ENCODE data around the gene AURKB. TPM values are rescaled to one million over a fixed set of nuclear protein-coding genes. Genes with fewer than 3 reads are reported as not detected.

Gene AURKB
- total and polyA plus RNA-seq, 10 of the 15 experiments (the other 5 are each of a cell fraction or from before 2014, with no cell fraction given) = 52.7 to 209 (median 128) TPM

DNA sequence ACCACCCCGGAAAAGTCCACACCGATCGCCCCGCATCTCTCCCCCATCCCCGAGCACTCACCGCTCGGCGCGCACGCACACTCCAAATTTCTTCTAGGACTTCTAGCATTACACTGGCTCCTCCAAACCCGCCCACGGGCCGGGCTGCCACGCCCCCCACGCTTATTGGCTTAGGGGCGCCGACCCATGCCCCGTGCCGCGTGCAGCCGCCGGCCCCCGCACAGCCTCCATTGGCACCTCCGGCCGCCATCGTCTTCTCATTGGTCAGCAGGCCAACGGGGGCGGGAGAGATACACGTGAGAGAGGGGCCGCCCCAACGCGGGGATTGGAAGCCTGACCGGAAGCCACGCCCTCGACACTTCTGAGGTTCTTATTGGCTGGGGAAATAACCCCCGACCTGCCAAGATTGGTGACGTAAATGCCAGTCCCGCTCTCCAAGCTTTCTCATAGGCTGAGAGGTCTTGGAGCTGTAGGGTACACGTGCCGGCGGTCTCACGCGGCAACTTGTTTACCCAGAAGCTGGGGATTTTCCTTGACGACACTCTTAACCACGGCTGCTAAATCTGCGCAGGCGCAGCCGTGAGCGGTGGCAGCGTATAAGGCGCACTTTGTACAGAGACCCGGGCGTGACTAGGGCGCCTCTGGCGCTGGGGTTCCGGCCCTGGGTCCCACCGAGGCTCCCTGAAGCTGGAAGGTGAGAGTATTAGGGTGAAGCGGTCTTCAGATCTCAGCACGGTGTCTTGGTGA lies 54.0 kb downstream of the AURKB start (continued):
- TF ChIP-seq, protein P1, sequence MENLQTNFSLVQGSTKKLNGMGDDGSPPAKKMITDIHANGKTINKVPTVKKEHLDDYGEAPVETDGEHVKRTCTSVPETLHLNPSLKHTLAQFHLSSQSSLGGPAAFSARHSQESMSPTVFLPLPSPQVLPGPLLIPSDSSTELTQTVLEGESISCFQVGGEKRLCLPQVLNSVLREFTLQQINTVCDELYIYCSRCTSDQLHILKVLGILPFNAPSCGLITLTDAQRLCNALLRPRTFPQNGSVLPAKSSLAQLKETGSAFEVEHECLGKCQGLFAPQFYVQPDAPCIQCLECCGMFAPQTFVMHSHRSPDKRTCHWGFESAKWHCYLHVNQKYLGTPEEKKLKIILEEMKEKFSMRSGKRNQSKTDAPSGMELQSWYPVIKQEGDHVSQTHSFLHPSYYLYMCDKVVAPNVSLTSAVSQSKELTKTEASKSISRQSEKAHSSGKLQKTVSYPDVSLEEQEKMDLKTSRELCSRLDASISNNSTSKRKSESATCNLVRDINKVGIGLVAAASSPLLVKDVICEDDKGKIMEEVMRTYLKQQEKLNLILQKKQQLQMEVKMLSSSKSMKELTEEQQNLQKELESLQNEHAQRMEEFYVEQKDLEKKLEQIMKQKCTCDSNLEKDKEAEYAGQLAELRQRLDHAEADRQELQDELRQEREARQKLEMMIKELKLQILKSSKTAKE (IDR thresholded peaks at IDR 0.05; ENCODE audit: low read depth, poor library complexity, severe bottlenecking) = no peak
- no peak for TF ChIP-seq WRNIP1 (IDR thresholded peaks at IDR 0.05; ENCODE audit: borderline replicate concordance, low read depth, low read length)
- TF ChIP-seq, protein P2, sequence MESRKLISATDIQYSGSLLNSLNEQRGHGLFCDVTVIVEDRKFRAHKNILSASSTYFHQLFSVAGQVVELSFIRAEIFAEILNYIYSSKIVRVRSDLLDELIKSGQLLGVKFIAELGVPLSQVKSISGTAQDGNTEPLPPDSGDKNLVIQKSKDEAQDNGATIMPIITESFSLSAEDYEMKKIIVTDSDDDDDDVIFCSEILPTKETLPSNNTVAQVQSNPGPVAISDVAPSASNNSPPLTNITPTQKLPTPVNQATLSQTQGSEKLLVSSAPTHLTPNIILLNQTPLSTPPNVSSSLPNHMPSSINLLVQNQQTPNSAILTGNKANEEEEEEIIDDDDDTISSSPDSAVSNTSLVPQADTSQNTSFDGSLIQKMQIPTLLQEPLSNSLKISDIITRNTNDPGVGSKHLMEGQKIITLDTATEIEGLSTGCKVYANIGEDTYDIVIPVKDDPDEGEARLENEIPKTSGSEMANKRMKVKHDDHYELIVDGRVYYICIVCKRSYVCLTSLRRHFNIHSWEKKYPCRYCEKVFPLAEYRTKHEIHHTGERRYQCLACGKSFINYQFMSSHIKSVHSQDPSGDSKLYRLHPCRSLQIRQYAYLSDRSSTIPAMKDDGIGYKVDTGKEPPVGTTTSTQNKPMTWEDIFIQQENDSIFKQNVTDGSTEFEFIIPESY (IDR thresholded peaks at IDR 0.05) = no peak
- TF ChIP-seq, protein P3, sequence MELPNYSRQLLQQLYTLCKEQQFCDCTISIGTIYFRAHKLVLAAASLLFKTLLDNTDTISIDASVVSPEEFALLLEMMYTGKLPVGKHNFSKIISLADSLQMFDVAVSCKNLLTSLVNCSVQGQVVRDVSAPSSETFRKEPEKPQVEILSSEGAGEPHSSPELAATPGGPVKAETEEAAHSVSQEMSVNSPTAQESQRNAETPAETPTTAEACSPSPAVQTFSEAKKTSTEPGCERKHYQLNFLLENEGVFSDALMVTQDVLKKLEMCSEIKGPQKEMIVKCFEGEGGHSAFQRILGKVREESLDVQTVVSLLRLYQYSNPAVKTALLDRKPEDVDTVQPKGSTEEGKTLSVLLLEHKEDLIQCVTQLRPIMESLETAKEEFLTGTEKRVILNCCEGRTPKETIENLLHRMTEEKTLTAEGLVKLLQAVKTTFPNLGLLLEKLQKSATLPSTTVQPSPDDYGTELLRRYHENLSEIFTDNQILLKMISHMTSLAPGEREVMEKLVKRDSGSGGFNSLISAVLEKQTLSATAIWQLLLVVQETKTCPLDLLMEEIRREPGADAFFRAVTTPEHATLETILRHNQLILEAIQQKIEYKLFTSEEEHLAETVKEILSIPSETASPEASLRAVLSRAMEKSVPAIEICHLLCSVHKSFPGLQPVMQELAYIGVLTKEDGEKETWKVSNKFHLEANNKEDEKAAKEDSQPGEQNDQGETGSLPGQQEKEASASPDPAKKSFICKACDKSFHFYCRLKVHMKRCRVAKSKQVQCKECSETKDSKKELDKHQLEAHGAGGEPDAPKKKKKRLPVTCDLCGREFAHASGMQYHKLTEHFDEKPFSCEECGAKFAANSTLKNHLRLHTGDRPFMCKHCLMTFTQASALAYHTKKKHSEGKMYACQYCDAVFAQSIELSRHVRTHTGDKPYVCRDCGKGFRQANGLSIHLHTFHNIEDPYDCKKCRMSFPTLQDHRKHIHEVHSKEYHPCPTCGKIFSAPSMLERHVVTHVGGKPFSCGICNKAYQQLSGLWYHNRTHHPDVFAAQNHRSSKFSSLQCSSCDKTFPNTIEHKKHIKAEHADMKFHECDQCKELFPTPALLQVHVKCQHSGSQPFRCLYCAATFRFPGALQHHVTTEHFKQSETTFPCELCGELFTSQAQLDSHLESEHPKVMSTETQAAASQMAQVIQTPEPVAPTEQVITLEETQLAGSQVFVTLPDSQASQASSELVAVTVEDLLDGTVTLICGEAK (IDR thresholded peaks at IDR 0.05; ENCODE audit: borderline replicate concordance) = peak; percentile 78; the same call in 1 of the 2 replicates
- TF ChIP-seq ZNF217 (IDR thresholded peaks at IDR 0.05) = no peak
- peak; percentile 98 for TF ChIP-seq SP1 (IDR thresholded peaks at IDR 0.05; ENCODE audit: low read depth, low read length)
- peak; percentile 84 for TF ChIP-seq RAD51 (IDR thresholded peaks at IDR 0.05)
- peak; percentile 83 for TF ChIP-seq TAF1 (IDR thresholded peaks at IDR 0.05; ENCODE audit: borderline replicate concordance, low read depth, low read length)
- no peak for TF ChIP-seq MEF2A (IDR thresholded peaks at IDR 0.05; ENCODE audit: insufficient read depth, low read depth, low read length)
- no peak for TF ChIP-seq SIX5 (IDR thresholded peaks at IDR 0.05; ENCODE audit: low read depth, low read length, severe bottlenecking)
- no peak for TF ChIP-seq NFIC (IDR thresholded peaks at IDR 0.05; ENCODE audit: low read depth, low read length)
- no peak for TF ChIP-seq SPI1 (IDR thresholded peaks at IDR 0.05; ENCODE audit: borderline replicate concordance, insufficient read depth, low read depth, low read length)
- no peak for TF ChIP-seq TCF7 (IDR thresholded peaks at IDR 0.05; ENCODE audit: borderline replicate concordance)
- TF ChIP-seq, protein P4, sequence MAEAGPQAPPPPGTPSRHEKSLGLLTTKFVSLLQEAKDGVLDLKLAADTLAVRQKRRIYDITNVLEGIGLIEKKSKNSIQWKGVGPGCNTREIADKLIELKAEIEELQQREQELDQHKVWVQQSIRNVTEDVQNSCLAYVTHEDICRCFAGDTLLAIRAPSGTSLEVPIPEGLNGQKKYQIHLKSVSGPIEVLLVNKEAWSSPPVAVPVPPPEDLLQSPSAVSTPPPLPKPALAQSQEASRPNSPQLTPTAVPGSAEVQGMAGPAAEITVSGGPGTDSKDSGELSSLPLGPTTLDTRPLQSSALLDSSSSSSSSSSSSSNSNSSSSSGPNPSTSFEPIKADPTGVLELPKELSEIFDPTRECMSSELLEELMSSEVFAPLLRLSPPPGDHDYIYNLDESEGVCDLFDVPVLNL (IDR thresholded peaks at IDR 0.05; ENCODE audit: low read depth, low read length) = no peak
- TF ChIP-seq, protein P5, sequence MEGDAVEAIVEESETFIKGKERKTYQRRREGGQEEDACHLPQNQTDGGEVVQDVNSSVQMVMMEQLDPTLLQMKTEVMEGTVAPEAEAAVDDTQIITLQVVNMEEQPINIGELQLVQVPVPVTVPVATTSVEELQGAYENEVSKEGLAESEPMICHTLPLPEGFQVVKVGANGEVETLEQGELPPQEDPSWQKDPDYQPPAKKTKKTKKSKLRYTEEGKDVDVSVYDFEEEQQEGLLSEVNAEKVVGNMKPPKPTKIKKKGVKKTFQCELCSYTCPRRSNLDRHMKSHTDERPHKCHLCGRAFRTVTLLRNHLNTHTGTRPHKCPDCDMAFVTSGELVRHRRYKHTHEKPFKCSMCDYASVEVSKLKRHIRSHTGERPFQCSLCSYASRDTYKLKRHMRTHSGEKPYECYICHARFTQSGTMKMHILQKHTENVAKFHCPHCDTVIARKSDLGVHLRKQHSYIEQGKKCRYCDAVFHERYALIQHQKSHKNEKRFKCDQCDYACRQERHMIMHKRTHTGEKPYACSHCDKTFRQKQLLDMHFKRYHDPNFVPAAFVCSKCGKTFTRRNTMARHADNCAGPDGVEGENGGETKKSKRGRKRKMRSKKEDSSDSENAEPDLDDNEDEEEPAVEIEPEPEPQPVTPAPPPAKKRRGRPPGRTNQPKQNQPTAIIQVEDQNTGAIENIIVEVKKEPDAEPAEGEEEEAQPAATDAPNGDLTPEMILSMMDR (IDR thresholded peaks at IDR 0.05 in 2 of 3, conservative IDR thresholded peaks at IDR 0.05 in 1 of 3; ENCODE audit: control insufficient read depth in 2 of 3, extremely low read depth in 1 of 3, insufficient read depth in 1 of 3, low read depth in 3 of 3, low read length in 3 of 3) = peak in 1 of 3 experiments; percentile 23; a peak in 1 of 6 replicates
- no peak for TF ChIP-seq HDAC2 (IDR thresholded peaks at IDR 0.05)

Measured in GM12878 (cell line).